Measurements from ENCODE around the gene EVX2. TPM values are rescaled to one million over a fixed set of nuclear protein-coding genes. Genes with fewer than 3 reads are reported as not detected.
A peak's percentile ranks its signal among the peaks of the same experiment; 100 is the strongest.

The EVX2 gene
- total and polyA plus RNA-seq, 5 experiments from 2014 or later = not detected

DNA sequence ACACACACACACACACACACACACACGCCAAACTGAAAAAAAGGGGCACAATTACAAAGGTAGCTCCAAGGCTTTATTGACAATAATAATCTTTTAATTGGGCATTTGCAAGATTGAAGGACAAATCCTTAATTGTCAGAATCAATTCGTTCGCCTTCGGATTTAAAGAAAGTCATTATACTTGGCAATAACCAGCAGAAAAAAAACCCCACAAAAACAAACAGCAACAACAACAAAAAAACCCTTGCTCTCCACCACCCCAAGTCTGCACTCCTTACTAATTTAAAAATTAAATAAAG is 44.0 kb upstream of the EVX2 start:
- DNase-seq (no peak), ATAC-seq (no peak)
- Mint-ChIP-seq H3K27me3 (peaks cover 60 to 84% (median 72%) of the 10 kb centered on the region in 5 donors), H3K4me3 (peak overlapping the region in 4 of 10 donors; percentile 39 to 77 (median 70)), H3K27ac (peak overlapping the region in 2 of 10 donors; percentile 1 to 71), H3K36me3 (peaks cover 3 to 10% (median 6%) of the 10 kb centered on the region in 3 donors), H3K4me1 (peaks cover 12 to 50% (median 37%) of the 10 kb centered on the region in 4 donors), H3K9me3 (peaks cover 0 to 10% (median 3%) of the 10 kb centered on the region in 9 donors)
- POLR2A ChIA-PET = no interaction called here

DNA sequence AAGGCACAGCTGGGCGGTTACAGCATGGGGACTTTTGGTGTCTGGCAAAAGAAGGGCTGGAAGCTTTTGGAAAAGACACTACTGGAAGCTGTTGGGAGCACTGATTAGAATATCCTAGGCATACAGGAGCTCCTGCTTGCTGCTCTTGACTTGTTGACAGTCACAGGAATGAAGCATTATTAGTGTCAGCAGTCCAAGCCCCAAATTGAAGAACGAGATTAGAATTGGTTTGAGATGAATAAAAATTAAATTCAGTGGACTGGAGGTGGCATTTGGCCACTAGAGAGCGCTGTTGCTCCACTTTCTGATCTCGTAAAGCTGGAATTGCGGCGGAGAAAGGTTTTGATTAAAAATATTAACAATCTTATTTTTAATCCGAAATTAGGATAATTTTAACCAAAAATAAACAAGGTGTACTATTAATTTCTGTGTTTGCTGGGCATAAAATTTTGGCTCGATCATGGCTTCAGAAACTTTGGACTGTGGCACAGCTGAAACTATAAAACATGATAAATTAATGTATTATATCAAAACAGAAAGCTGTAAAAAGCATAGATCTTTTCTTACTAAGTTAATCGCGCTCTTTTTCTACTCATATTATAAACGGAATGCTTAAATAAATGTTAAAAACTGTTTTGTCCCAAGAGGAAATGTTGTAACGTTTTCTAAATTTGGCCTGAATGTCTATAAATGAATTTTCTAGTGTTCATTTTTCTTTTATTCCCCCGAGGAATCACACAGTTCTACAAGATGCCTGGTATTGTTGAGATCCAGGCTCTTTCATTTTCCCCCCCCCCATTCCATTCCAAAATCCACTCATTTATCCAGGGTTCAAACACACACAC is 43.4 kb upstream of the EVX2 start:
- peaks cover 9 to 45% (median 35%) of the 10 kb centered on the region in 4 donors for H3K4me1 Mint-ChIP-seq
- H3K27ac Mint-ChIP-seq = peak overlapping the region in 2 of 10 donors; percentile 34 to 71
- peak overlapping the region in 1 of 10 donors; percentile 10 for H3K4me3 Mint-ChIP-seq

DNA sequence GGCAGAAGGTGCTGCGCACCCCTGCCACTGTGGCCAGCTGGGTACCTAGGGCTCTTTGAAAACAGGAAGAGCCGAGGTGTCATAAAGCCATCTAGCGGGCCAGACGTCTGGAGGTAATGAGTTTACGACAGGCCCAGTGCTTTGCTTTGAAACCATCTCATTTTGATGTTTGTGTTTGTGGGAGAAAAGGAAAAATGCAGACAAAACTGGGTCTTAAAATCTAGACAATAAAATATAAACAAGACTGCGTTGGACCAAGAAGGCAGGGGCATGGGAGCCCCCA is 42.0 kb upstream of the EVX2 start:
- peaks cover 0 to 5% (median 0%) of the 10 kb centered on the region in 3 donors for H3K36me3 Mint-ChIP-seq
- POLR2A ChIA-PET = no interaction called here
- peaks cover 7 to 37% (median 27%) of the 10 kb centered on the region in 4 donors for H3K4me1 Mint-ChIP-seq
- DNase-seq (no peak), ATAC-seq (no peak)
- H3K27me3 Mint-ChIP-seq = peaks cover 51 to 77% (median 63%) of the 10 kb centered on the region in 5 donors
- peaks cover 0 to 6% (median 0%) of the 10 kb centered on the region in 9 donors for H3K9me3 Mint-ChIP-seq
- H3K4me3 Mint-ChIP-seq = no peak overlapping the region
- no peak overlapping the region for H3K27ac Mint-ChIP-seq

More for the DNA sequence above, 43.4 kb upstream of the EVX2 start:
- POLR2A ChIA-PET = no interaction called here
- H3K9me3 Mint-ChIP-seq = peaks cover 0 to 10% (median under 1%) of the 10 kb centered on the region in 9 donors
- H3K27me3 Mint-ChIP-seq = peaks cover 56 to 79% (median 69%) of the 10 kb centered on the region in 5 donors
- DNase-seq = peak; percentile 49 to 80 (median 64)
- H3K36me3 Mint-ChIP-seq = peaks cover 2 to 10% (median 2%) of the 10 kb centered on the region in 3 donors
- peak in 1 of 2 donors; percentile 36 for ATAC-seq

DNA sequence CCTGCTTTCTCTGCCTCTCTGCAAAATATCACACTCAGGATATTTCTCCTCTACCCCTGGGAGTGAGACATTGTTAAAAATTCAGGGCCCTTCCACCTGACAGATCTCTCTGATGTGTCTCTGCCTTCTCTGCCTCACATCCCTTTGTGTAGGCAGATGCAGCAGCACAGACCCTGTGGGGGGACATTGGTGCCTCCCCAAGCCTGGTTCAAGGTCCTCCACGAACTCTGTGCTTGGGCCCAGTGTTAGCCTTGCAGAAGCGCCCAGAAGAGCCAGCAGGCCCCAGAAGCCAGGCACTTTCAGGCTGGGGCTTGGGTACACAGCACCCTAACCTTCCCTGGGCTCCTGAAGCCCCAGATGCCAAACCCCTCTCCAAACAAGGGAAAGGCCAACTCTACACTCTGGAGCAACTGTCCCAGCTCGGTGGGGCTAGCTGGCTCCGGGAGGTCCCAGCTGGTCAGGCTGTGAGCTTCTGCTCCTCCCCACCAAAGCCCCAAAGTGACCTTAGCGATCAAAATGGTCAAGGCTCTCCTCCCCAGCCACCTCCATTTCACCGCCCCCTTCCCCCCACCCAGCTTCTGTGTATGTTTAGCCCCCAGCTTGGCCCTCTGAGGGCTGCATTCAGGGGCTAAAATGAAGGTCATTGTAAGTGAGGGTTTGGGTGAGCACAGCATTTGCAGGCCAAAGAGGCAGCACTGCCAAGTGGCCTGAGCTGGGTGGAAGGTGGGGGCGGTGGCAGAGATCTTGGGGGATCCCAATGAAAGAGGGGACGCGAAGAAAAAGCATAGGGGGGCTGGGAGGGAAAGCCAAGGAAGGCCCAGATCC is 41.4 kb upstream of the EVX2 start:
- Mint-ChIP-seq H3K4me3 (peak overlapping the region in 2 of 10 donors; percentile 11 to 65), H3K36me3 (peaks cover 0 to 7% (median 0%) of the 10 kb centered on the region in 3 donors), H3K4me1 (peaks cover 7 to 35% (median 25%) of the 10 kb centered on the region in 4 donors), H3K27me3 (peaks cover 53 to 80% (median 67%) of the 10 kb centered on the region in 5 donors), H3K27ac (no peak overlapping the region), H3K9me3 (peaks cover 0 to 11% (median 0%) of the 10 kb centered on the region in 9 donors)
- no peak for DNase-seq
- POLR2A ChIA-PET = no interaction called here
- ATAC-seq = no peak

DNA sequence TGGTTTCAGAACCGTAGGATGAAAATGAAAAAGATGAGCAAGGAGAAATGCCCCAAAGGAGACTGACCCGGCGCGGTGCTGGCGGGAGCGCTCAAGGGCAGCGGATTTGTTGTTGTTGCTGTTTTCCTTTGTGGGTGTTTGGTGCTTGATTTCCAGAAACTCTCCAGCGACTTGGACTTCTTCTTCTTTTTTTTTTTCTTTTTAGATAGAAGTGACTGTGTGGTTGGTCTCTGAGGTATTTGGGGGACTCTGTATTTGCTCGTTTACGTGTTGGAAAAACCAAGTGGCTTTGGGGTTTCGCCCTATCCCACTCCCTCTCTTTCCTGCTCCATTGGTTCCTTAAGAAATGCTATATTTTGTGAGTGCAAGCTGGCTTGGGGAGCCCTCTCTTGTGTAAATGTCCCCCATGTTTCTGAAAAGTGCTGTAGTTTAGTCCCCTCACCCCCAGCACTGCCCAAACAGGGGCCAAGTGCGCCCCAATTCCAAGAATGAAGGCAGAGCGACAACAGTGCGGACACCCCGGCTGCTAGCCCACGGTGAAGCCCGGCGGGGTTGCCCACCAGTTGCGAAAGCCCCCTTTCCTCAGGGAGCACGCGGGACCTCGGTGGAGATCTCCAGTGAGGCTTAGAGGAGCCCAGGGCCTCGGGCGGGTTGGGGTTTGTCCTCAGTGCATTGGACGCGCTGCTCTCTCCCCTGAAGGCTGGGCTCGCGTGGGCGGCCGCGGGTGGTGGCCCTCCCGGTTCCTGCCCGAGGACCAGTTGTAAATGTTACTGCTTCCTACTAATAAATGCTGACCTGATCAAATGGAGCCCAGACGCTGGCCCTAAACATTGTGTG is 40.6 kb upstream of the EVX2 start:
- Mint-ChIP-seq H3K36me3 (peaks cover 0 to 7% (median 0%) of the 10 kb centered on the region in 3 donors), H3K4me3 (peak overlapping the region in 8 of 10 donors; percentile 6 to 74 (median 64)), H3K27ac (peak overlapping the region in 2 of 10 donors; percentile 48 to 71), H3K4me1 (peaks cover 9 to 35% (median 24%) of the 10 kb centered on the region in 4 donors), H3K9me3 (peaks cover 0 to 18% (median 5%) of the 10 kb centered on the region in 9 donors), H3K27me3 (peaks cover 61 to 87% (median 76%) of the 10 kb centered on the region in 5 donors)
- no peak for ATAC-seq
- POLR2A ChIA-PET = no interaction called here
- no peak for DNase-seq

DNA sequence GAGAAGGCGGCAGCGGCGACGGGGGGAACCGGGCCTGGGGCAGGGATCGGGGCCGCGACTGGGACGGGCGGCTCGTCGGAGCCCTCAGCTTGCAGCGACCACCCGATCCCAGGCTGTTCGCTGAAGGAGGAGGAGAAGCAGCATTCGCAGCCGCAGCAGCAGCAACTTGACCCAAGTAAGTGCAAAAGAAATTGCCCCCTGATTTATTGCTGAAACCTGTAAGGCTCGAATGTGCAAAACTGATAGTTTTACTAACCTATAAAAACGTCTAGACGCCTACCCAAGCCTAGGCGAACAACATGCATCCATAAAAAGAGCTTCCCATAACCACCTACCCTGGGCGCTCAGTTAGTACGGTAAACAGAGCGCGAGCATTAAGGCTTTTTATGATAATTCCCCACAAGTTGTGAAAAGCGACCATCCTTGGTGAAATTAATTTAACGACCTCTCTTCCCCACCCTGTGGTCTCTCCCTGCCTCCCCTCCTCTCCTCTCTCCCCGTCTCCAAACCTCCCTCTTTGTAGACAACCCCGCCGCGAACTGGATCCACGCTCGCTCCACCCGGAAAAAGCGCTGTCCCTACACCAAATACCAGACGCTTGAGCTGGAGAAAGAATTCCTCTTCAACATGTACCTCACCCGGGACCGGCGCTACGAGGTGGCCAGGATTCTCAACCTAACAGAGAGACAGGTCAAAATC is 39.8 kb upstream of the EVX2 start:
- Mint-ChIP-seq H3K36me3 (peaks cover 0 to 7% (median 6%) of the 10 kb centered on the region in 3 donors), H3K4me1 (peaks cover 8 to 32% (median 19%) of the 10 kb centered on the region in 4 donors), H3K27me3 (peaks cover 63 to 87% (median 76%) of the 10 kb centered on the region in 5 donors), H3K9me3 (peaks cover 0 to 24% (median 9%) of the 10 kb centered on the region in 9 donors), H3K4me3 (peak overlapping the region in 9 of 10 donors; percentile 20 to 74 (median 60)), H3K27ac (peak overlapping the region in 2 of 10 donors; percentile 2 to 71)
- DNase-seq (no peak), ATAC-seq (no peak)
- POLR2A ChIA-PET = no interaction called here

DNA sequence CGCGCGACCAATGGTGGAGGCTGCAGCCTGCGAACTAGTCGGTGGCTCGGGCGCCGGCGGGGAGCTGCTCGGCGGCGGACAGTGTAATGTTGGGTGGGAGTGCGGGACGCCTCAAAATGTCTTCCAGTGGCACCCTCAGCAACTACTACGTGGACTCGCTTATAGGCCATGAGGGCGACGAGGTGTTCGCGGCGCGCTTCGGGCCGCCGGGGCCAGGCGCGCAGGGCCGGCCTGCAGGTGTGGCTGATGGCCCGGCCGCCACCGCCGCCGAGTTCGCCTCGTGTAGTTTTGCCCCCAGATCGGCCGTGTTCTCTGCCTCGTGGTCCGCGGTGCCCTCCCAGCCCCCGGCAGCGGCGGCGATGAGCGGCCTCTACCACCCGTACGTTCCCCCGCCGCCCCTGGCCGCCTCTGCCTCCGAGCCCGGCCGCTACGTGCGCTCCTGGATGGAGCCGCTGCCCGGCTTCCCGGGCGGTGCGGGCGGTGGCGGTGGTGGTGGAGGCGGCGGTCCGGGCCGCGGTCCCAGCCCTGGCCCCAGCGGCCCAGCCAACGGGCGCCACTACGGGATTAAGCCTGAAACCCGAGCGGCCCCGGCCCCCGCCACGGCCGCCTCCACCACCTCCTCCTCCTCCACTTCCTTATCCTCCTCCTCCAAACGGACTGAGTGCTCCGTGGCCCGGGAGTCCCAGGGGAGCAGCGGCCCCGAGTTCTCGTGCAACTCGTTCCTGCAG is 39.1 kb upstream of the EVX2 start, which contains the start of gene HOXD9:
HOXD9 (plus strand) TSS at position 37 of the 728 bp plus-strand sequence; CDS start at position 87, 50 bp downstream.
- H3K36me3 Mint-ChIP-seq = peaks cover 2 to 10% (median 6%) of the 10 kb centered on the region in 3 donors
- H3K27me3 Mint-ChIP-seq = peaks cover 62 to 87% (median 76%) of the 10 kb centered on the region in 5 donors
- H3K4me1 Mint-ChIP-seq = peaks cover 9 to 26% (median 14%) of the 10 kb centered on the region in 4 donors
- ATAC-seq (peak; percentile 53 to 55), DNase-seq (peak in 2 of 10 donors; percentile 35 to 44)
- H3K27ac Mint-ChIP-seq = peak within 1 kb of the TSS in 2 of 10 donors; percentile 2 to 71
- peak within 1 kb of the TSS; percentile 57 to 85 (median 78) for H3K4me3 Mint-ChIP-seq
- POLR2A ChIA-PET = interaction anchor here (0.5 to 0.9 kb wide), 2 partner anchors 706 to 1072 kb away, joined by 3 read pairs; no protein-coding TSS in a partner anchor
- peaks cover 0 to 27% (median 9%) of the 10 kb centered on the region in 9 donors for H3K9me3 Mint-ChIP-seq

DNA sequence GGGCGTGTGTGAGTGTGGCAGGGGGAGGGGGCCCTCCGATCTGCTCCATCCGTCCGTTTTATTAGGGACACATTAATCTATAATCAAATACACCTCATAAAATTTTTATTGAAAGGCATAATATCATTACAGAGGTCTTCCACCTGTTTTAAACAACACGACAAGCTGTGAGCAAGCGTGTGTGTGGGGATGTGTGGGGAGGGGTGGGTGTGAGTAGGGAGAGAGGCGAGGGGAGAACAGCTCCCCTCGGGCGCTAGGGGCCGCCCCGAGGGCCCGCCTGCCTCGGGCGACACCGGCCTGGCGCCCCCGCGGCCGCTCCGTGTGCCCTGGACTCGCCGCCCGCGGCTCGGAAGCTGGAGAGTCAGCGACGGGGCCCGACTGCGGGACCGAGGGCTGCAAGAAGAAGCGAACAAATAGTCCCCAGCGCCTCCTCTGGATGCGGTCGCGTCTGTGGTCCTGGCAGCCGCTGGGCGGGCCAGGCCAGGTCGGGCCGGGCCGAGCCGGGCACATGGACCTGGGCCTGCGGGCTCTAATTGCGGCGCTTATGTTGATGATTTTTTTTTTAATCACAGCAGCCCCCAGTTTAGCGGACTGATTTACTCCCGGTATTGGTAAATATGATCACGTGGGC is 38.4 kb upstream of the EVX2 start:
- peaks cover 0 to 29% (median 11%) of the 10 kb centered on the region in 9 donors for H3K9me3 Mint-ChIP-seq
- peak overlapping the region in 1 of 10 donors; percentile 34 for H3K27ac Mint-ChIP-seq
- no peak for DNase-seq
- H3K4me1 Mint-ChIP-seq = peaks cover 9 to 20% (median 14%) of the 10 kb centered on the region in 4 donors
- peak; percentile 24 to 27 for ATAC-seq
- H3K27me3 Mint-ChIP-seq = peaks cover 59 to 87% (median 77%) of the 10 kb centered on the region in 5 donors
- H3K36me3 Mint-ChIP-seq = peaks cover 4 to 10% (median 6%) of the 10 kb centered on the region in 3 donors
- H3K4me3 Mint-ChIP-seq = peak overlapping the region; percentile 57 to 85 (median 78)
- POLR2A ChIA-PET = interaction anchor here (0.5 to 0.9 kb wide), 2 partner anchors 706 to 1073 kb away, joined by 3 read pairs; no protein-coding TSS in a partner anchor

DNA sequence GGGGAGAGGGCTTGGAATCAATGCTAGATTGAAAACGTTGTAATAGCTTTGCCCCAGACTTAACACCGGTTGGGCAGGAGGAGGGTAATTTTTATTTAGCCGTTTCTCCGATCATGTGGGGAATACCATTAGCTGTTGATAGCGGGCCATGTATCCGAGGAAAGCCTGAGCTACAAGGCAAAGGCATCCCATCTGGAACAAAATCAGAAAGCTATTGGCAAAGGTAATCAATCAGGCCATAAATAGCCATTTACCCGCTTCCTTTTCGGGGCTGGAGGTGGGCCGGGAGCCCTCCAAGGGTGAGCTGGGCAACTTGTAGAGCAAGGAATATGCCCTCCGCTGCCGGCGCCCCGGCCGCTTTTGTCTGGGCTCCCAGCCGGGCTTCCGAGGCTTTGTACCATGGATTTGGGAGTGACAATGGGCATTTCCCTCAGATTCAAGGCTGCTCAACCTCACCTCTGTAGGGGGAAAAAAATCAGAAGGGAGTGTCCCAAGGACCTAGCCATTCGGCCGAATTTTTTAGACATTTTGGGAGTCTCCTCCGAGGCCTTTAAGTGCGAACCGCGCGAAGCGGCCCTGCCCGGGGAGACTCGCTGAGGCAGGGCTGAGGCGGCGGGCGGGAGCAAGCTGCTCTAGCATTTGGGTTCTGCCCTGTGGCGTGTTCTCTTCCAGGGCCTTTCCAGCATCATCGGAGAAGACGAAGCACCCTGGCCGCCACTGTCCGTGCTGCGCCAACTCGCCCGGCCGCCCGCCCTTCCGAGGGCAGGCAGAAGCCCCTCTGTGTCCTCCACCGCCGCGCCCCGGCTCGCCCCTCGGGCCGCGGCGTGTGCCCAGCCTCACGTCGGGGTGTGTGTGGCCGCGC is 37.7 kb upstream of the EVX2 start:
- DNase-seq (no peak), ATAC-seq (no peak)
- POLR2A ChIA-PET = no interaction called here
- H3K4me3 Mint-ChIP-seq = peak overlapping the region in 4 of 10 donors; percentile 12 to 43 (median 17)
- peaks cover 8 to 11% (median 10%) of the 10 kb centered on the region in 3 donors for H3K36me3 Mint-ChIP-seq
- peaks cover 57 to 87% (median 77%) of the 10 kb centered on the region in 5 donors for H3K27me3 Mint-ChIP-seq
- peaks cover 0 to 37% (median 17%) of the 10 kb centered on the region in 9 donors for H3K9me3 Mint-ChIP-seq
- H3K4me1 Mint-ChIP-seq = peaks cover 9 to 16% (median 12%) of the 10 kb centered on the region in 4 donors
- H3K27ac Mint-ChIP-seq = peak overlapping the region in 1 of 10 donors; percentile 44
